GM12878 (cell line): ENCODE measurements around the gene VAV2. TPM values are rescaled to one million over a fixed set of nuclear protein-coding genes. Genes with fewer than 3 reads are reported as not detected.

Source experiments
- ATAC-seq: fragments of 200-7000 bp; cut with Tn5 transposase; 3 replicates; pipeline ENCODE4 v1.9.1; 2020; ENCODE audit warnings: mild to moderate bottlenecking, moderate library complexity
- BruUV-seq: library from RNA; stranded (reverse); fragments of 400-500 nt; replicated peaks from 2 replicates; lab custom pipeline; 2021; lab: Mats Ljungman, UMichigan
- CTCF ChIA-PET: fragments of 300-600 bp; sonication (Branson Sonifier 250); formaldehyde crosslinking; extraction: SDS; loops from one replicate; lab custom pipeline; 2021; ENCODE audit warnings: inconsistent platforms; lab: Yijun Ruan, JAX
- POLR2A ChIA-PET: fragments of 350-600 bp; formaldehyde crosslinking; extraction: SDS; loops from one replicate; lab custom pipeline; 2021; ENCODE audit warnings: inconsistent platforms; lab: Charles Lee
- RAD21 ChIA-PET: fragments of 300-600 bp; sonication (Branson Sonifier 250); formaldehyde crosslinking; loops from one replicate; lab custom pipeline; 2023; ENCODE audit warnings: antibody characterized with exemption; ENCODE audit not compliant: unreplicated experiment; lab: Charles Lee
- SMC1A ChIA-PET: fragments of 300-600 bp; sonication (Branson Sonifier 250); formaldehyde crosslinking; loops from one replicate; lab custom pipeline; 2023; ENCODE audit not compliant: unreplicated experiment, uncharacterized antibody; lab: Charles Lee
- DNase-seq: peaks from one replicate; pipeline ENCODE4 v3.0.0-alpha.2; 2011; ENCODE audit warnings: low read depth, low spot score
- FAIRE-seq: peaks from 3 replicates; lab custom pipeline; 2011; peaks lifted over from hg19 to GRCh38; lab: Jason Lieb, UNC
- H2AFZ ChIP-seq: 2 replicates; pipeline ENCODE4 v1.6.0; 2011; ENCODE audit warnings: low read depth, low read length, control low read depth; ENCODE audit not compliant: control insufficient read depth
- H3K27ac ChIP-seq: 2 replicates; pipeline ENCODE4 v1.5.1; 2011; ENCODE audit warnings: control low read depth; ENCODE audit not compliant: control insufficient read depth, insufficient read depth
- H3K27me3 ChIP-seq, 2 experiments: replicated peaks in 1 of 2; 2 replicates each; pipeline versions ENCODE4 v1.6.0 to v1.6.1; 2011; ENCODE audit warnings: low read length in 1 of 2; ENCODE audit not compliant: control insufficient read depth in 2 of 2, insufficient read depth in 2 of 2
- H3K36me3 ChIP-seq, 2 experiments: 2 replicates each; pipeline ENCODE4 v1.5.1; 2011; ENCODE audit warnings: low read length in 1 of 2; ENCODE audit not compliant: control insufficient read depth in 2 of 2, insufficient read depth in 2 of 2
- H3K4me1 ChIP-seq: 2 replicates; pipeline ENCODE4 v1.6.1; 2011; ENCODE audit warnings: mild to moderate bottlenecking, low read length, moderate library complexity, mixed read lengths; ENCODE audit not compliant: control insufficient read depth, insufficient read depth
- H3K4me2 ChIP-seq: 2 replicates; pipeline ENCODE4 v1.6.0; 2011; ENCODE audit warnings: control low read depth; ENCODE audit not compliant: control insufficient read depth, insufficient read depth
- H3K4me3 ChIP-seq: fragments of 200-600 bp; sonication (generic); 2 replicates; pipeline ENCODE4 v1.5.1; 2016
- H3K79me2 ChIP-seq: 2 replicates; pipeline ENCODE4 v1.6.0; 2011; ENCODE audit warnings: low read length; ENCODE audit not compliant: control insufficient read depth, insufficient read depth
- H3K9ac ChIP-seq: 2 replicates; pipeline ENCODE4 v1.8.0; 2011; ENCODE audit warnings: low read length, control low read depth, mixed read lengths; ENCODE audit not compliant: control insufficient read depth, insufficient read depth
- H3K9me3 ChIP-seq: replicated peaks from 3 replicates; pipeline ENCODE4 v1.5.1; 2011; ENCODE audit warnings: mild to moderate bottlenecking, low read length; ENCODE audit not compliant: control insufficient read depth, insufficient read depth
- H4K20me1 ChIP-seq: 2 replicates; pipeline ENCODE4 v1.6.0; 2011; ENCODE audit not compliant: control insufficient read depth, insufficient read depth
- BCL3 ChIP-seq: IDR thresholded peaks from 2 replicates; pipeline ENCODE4 v1.6.1; 2011; ENCODE audit warnings: borderline replicate concordance, low read depth, mild to moderate bottlenecking, moderate library complexity, low read length; ENCODE audit not compliant: insufficient read depth, poor library complexity, severe bottlenecking
- ZBTB33 ChIP-seq: fragments of 450-650 bp; IDR thresholded peaks from 2 replicates; pipeline ENCODE4 v1.6.1; 2017; ENCODE audit warnings: mild to moderate bottlenecking
- WGBS: methylation state at CpG from one replicate; pipeline ENCODE4 v1.1.6; 2016; ENCODE audit warnings: low lambda C conversion rate; ENCODE audit not compliant: insufficient replicate concordance, insufficient coverage; ENCODE audit errors: missing lambda C conversion rate; 5-methylcytosine and 5-hydroxymethylcytosine counted together
- in situ Hi-C: fragments of 300-500 bp; cut with MboI; formaldehyde crosslinking; loops from 9 replicates; pipeline ENCODE4 v1.14.3; 2018; ENCODE audit warnings: mixed read lengths
- intact Hi-C: fragments of 100-400 bp; cut with micrococcal nuclease; formaldehyde crosslinking; loops from one replicate; pipeline ENCODE4 v1.14.2; 2022; ENCODE audit not compliant: unreplicated experiment
- polyA plus RNA-seq, 11 experiments: library from polyadenylated mRNA; depleted of rRNA in 4 of 11; unstranded in 6 of 11; stranded (reverse) in 5 of 11; fragments of >200 nt; fragmentation: Nextera tagmentation in 4 of 11; fragmentation: Illumina TruSeq in 1 of 11; extraction: Ambion mirVana in 4 of 11; extraction: Trizol in 1 of 11; gene quantifications; 1 replicate in 1 of 11; 2 replicates in 10 of 11; pipeline versions ENCODE4 v1.2.1 to v1.2.3, GENCODE V29; 2011 to 2016; ENCODE audit warnings: inconsistent platforms in 2 of 11, missing spikeins in 2 of 11, low read depth in 1 of 11
- total RNA-seq, 4 experiments: library from RNA; depleted of rRNA in 3 of 4; stranded (reverse); fragments of >200 nt in 3 of 4; fragmentation: Illumina TruSeq in 1 of 4; extraction: Trizol in 1 of 4; gene quantifications; 2 replicates each; pipeline versions ENCODE4 v1.2.1 to v1.2.3, GENCODE V29; 2013 to 2021

VAV2 gene
- total and polyA plus RNA-seq, 10 of the 15 experiments (the other 5 are each of a cell fraction or from before 2014, with no cell fraction given): 0.13 to 43.9 (median 16.9) TPM

- in situ Hi-C loops (no loop called here), intact Hi-C loops (no loop called here)
- H2AFZ ChIP-seq: no peak overlapping the region
- CTCF ChIA-PET: interaction anchor here (0.9 kb wide), 1 partner anchor 109 kb away, joined by 3 read pairs; no protein-coding TSS in a partner anchor
- H3K27ac ChIP-seq: no peak overlapping the region
- H3K4me3 ChIP-seq: no peak overlapping the region
- SMC1A ChIA-PET: no interaction called here
- BruUV-seq: no TSS peak
- no peaks in the 10 kb centered on the region for H3K9me3 ChIP-seq
- no peaks in the 10 kb centered on the region; the same call in 1 of the 2 replicates for H4K20me1 ChIP-seq
- H3K4me2 ChIP-seq: no peak overlapping the region
- H3K4me1 ChIP-seq: no peaks in the 10 kb centered on the region
- peaks cover 12% of the 10 kb centered on the region for H3K79me2 ChIP-seq
- DNase-seq (no peak), FAIRE-seq (no peak), ATAC-seq (no peak)
- WGBS: 85% methylated on average over 19 of the region's 19 CpGs
- H3K36me3 ChIP-seq: peaks cover 0 to 9% of the 10 kb centered on the region in 2 experiments; a peak in 3 of 4 replicates
- RAD21 ChIA-PET: no interaction called here
- TF ChIP-seq BCL3 (peak; percentile 53), ZBTB33 (no peak)
- POLR2A ChIA-PET: interaction anchor here (1.0 kb wide), 1 partner anchor 104 kb away, joined by 9 read pairs; no protein-coding TSS in a partner anchor
- H3K27me3 ChIP-seq: no peaks in the 10 kb centered on the region
- H3K9ac ChIP-seq: no peak overlapping the region
Observed at GRCh38 chr9:133884907-133885744, 107.0 kb downstream of the VAV2 start.
